ENCODE measurements around the gene RAB8A. TPM values are rescaled to one million over a fixed set of nuclear protein-coding genes. Genes with fewer than 3 reads are reported as not detected.

The RAB8A gene
- total and polyA plus RNA-seq, 9 of the 15 experiments (the other 6 are each of a cell fraction or from before 2014, with no cell fraction given): 11.2 to 102 (median 53.2) TPM

DNA sequence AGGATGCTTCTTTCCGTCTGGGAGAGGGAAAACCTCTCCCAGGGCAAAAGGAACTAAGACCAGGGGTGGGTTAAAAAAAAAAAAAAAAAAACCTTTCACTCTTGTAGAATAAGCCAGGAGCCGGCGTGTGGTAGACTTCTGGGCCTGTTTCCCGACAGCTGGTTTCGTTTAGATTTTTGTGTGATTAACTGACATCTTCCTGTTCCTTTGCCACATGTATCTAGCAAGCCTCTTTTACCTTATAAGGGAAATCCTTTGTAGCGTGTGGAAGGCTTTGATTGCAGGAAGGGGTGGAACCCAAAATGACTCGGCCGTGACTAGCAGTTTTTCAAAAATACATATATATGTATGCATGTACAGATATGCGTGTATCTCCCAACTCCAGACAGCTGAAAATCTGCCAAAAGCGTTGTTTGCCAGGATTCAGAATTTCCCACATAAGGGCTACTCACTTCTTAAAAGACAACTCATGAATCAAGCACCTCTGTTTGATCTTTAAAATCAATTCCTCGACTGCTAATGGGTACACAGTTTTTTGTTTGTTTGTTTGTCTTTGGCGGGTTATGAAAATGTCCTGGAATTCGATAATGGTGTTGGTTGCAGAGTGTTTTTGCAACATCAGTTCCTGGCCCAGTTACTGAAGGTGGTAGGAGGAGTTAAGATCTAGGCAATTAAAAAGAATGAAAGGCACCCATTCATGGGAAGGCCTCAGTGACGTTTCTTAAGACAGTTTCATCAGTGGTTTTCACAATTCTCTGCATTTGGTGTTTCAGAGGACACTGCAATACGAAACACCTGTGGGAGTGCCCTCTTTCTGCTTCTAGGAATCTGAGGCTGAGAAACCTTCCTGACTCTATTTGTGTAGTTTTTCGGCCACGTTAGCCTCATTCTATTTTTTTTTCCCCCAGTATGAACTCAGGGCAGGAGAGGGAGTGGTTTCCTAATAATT lies 32.7 kb upstream of the RAB8A start (continued):
- TF ChIP-seq POLR3A (IDR thresholded peaks at IDR 0.05; ENCODE audit: borderline replicate concordance, extremely low read depth, insufficient read depth, insufficient read length) (no peak), SMAD3 (CRISPR knock-in tag; conservative IDR thresholded peaks at IDR 0.05) (no peak; the same call in 1 of the 2 replicates), SAFB (IDR thresholded peaks at IDR 0.05; ENCODE audit: borderline replicate concordance, low read depth, low read length) (no peak), ARHGAP35 (IDR thresholded peaks at IDR 0.05; ENCODE audit: partially characterized antibody) (peak; percentile 23), NCOA1 (IDR thresholded peaks at IDR 0.05; ENCODE audit: low read depth) (peak; percentile 81; the same call in 1 of the 2 replicates), TRIM24 (IDR thresholded peaks at IDR 0.05) (peak; percentile 66 to 69), SMC3 (conservative IDR thresholded peaks at IDR 0.05; ENCODE audit: insufficient read depth, low read depth, low read length) (no peak), FOXM1 (IDR thresholded peaks at IDR 0.05; ENCODE audit: low read depth) (peak; percentile 97), FOXM1 (CRISPR knock-in tag; IDR thresholded peaks at IDR 0.05; ENCODE audit: low read depth) (no peak), ELF1 (tag; IDR thresholded peaks at IDR 0.05) (peak; percentile 76), MTA1 (IDR thresholded peaks at IDR 0.05; ENCODE audit: borderline replicate concordance) (peak; percentile 22; the same call in 1 of the 2 replicates), PTBP1 (IDR thresholded peaks at IDR 0.05; ENCODE audit: low read depth, low read length) (no peak), CEBPG (CRISPR knock-in tag; IDR thresholded peaks at IDR 0.05) (peak; percentile 57), CEBPG (tag; conservative IDR thresholded peaks at IDR 0.05 in 1 of 2, IDR thresholded peaks at IDR 0.05 in 1 of 2) (peak; percentile 68 to 69), MEF2A (IDR thresholded peaks at IDR 0.05; ENCODE audit: control insufficient read depth, low read depth, low read length) (0 out of 2 replicates have a peak, but pooled peaks have one; percentile 19), HDAC3 (IDR thresholded peaks at IDR 0.05; ENCODE audit: borderline replicate concordance, partially characterized antibody) (peak; percentile 91), SMAD4 (CRISPR knock-in tag; conservative IDR thresholded peaks at IDR 0.05) (0 out of 2 replicates have a peak, but pooled peaks have one; percentile 53), GABPA (tag; conservative IDR thresholded peaks at IDR 0.05; ENCODE audit: low read depth) (peak; percentile 70), NKRF (IDR thresholded peaks at IDR 0.05; ENCODE audit: borderline replicate concordance) (no peak), CCAR2 (IDR thresholded peaks at IDR 0.05; ENCODE audit: low read depth, low read length) (no peak), ZBTB9 (CRISPR knock-in tag; IDR thresholded peaks at IDR 0.05) (no peak)
- TF ChIP-seq, protein P1, sequence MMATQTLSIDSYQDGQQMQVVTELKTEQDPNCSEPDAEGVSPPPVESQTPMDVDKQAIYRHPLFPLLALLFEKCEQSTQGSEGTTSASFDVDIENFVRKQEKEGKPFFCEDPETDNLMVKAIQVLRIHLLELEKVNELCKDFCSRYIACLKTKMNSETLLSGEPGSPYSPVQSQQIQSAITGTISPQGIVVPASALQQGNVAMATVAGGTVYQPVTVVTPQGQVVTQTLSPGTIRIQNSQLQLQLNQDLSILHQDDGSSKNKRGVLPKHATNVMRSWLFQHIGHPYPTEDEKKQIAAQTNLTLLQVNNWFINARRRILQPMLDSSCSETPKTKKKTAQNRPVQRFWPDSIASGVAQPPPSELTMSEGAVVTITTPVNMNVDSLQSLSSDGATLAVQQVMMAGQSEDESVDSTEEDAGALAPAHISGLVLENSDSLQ (IDR thresholded peaks at IDR 0.05): peak; percentile 74
- TF ChIP-seq, protein P2, sequence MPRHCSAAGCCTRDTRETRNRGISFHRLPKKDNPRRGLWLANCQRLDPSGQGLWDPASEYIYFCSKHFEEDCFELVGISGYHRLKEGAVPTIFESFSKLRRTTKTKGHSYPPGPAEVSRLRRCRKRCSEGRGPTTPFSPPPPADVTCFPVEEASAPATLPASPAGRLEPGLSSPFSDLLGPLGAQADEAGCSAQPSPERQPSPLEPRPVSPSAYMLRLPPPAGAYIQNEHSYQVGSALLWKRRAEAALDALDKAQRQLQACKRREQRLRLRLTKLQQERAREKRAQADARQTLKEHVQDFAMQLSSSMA (CRISPR knock-in tag; IDR thresholded peaks at IDR 0.05): peak; percentile 45; the same call in 1 of the 2 replicates
